WTC11 (cell line): Measurements from ENCODE around the gene STK32B. TPM values are rescaled to one million over a fixed set of nuclear protein-coding genes. Genes with fewer than 3 reads are reported as not detected.
A peak's percentile ranks its signal among the peaks of the same experiment; 100 is the strongest.

Experiments
- ATAC-seq: fragments of 200-7000 bp; cut with Tn5 transposase; 2 replicates; pipeline ENCODE4 v1.10.0; 2021; ENCODE audit warnings: mild to moderate bottlenecking, moderate library complexity
- CTCF ChIA-PET: fragments of 300-600 bp; sonication (Branson Sonifier 250); formaldehyde crosslinking; loops from one replicate; lab custom pipeline; 2021; ENCODE audit warnings: antibody characterized with exemption; lab: Charles Lee
- POLR2A ChIA-PET: fragments of 350-600 bp; sonication (Branson Sonifier 250); formaldehyde crosslinking; loops from one replicate; lab custom pipeline; 2021; ENCODE audit warnings: antibody characterized with exemption; lab: Charles Lee
- DNase-seq: peaks from one replicate; pipeline ENCODE4 v3.0.0; 2021; ENCODE audit warnings: low spot score
- H3K27ac Mint-ChIP-seq: 2 replicates; pipeline ENCODE4 v1.8.0; 2021; ENCODE audit warnings: mixed read lengths
- H3K27me3 Mint-ChIP-seq: 2 replicates; pipeline ENCODE4 v1.8.0; 2021; ENCODE audit warnings: low read depth, mild to moderate bottlenecking, moderate library complexity, mixed read lengths
- H3K36me3 Mint-ChIP-seq: 2 replicates; pipeline ENCODE4 v1.8.0; 2021; ENCODE audit warnings: mixed read lengths
- H3K4me1 Mint-ChIP-seq: 2 replicates; pipeline ENCODE4 v1.8.0; 2022; ENCODE audit warnings: mixed read lengths
- H3K4me3 Mint-ChIP-seq: 2 replicates; pipeline ENCODE4 v1.8.0; 2021; ENCODE audit warnings: mild to moderate bottlenecking, moderate library complexity, mixed read lengths
- H3K9me3 Mint-ChIP-seq: 2 replicates; pipeline ENCODE4 v1.8.0; 2021; ENCODE audit warnings: mixed read lengths
- ELF4 ChIP-seq: sonication (generic); formaldehyde crosslinking; IDR thresholded peaks from 2 replicates; pipeline ENCODE4 v1.8.1; 2022; ENCODE audit warnings: low read depth, mild to moderate bottlenecking, moderate library complexity, missing genetic modification reagents
- FOXP1 ChIP-seq: sonication (generic); formaldehyde crosslinking; IDR thresholded peaks from 2 replicates; pipeline ENCODE4 v1.8.0; 2022; ENCODE audit warnings: missing genetic modification reagents, mild to moderate bottlenecking, moderate library complexity, borderline replicate concordance
- MXD4 ChIP-seq: fragments of 250-450 bp; sonication (Bioruptor Pico); IDR thresholded peaks from 2 replicates; pipeline ENCODE4 v1.8.0; 2021; ENCODE audit warnings: mild to moderate bottlenecking, moderate library complexity, borderline replicate concordance
- NFE2L1 ChIP-seq: sonication (generic); formaldehyde crosslinking; IDR thresholded peaks from 2 replicates; pipeline ENCODE4 v1.8.1; 2023; ENCODE audit warnings: missing genetic modification reagents
- NR2C2 ChIP-seq: sonication (generic); formaldehyde crosslinking; IDR thresholded peaks from 2 replicates; pipeline ENCODE4 v1.8.0; 2022; ENCODE audit warnings: mild to moderate bottlenecking, missing genetic modification reagents
- RORB ChIP-seq: fragments of 250-450 bp; sonication (Bioruptor Pico); IDR thresholded peaks from 2 replicates; pipeline ENCODE4 v1.9.0; 2021; ENCODE audit warnings: mild to moderate bottlenecking
- SMAD3 ChIP-seq: sonication (generic); formaldehyde crosslinking; IDR thresholded peaks from 2 replicates; pipeline ENCODE4 v1.8.0; 2022; ENCODE audit warnings: missing genetic modification reagents, mild to moderate bottlenecking, borderline replicate concordance
- TCF7 ChIP-seq: sonication (generic); formaldehyde crosslinking; IDR thresholded peaks from 2 replicates; pipeline ENCODE4 v1.8.0; 2022; ENCODE audit warnings: mild to moderate bottlenecking, low read depth, missing genetic modification reagents, moderate library complexity
- ZBTB21 ChIP-seq: sonication (generic); formaldehyde crosslinking; IDR thresholded peaks from 2 replicates; pipeline ENCODE4 v1.8.1; 2023; ENCODE audit warnings: mild to moderate bottlenecking, missing genetic modification reagents, borderline replicate concordance
- total RNA-seq: library from RNA; stranded (reverse); gene quantifications from 3 replicates; pipeline ENCODE4 v1.2.3, GENCODE V29; 2021
- TF ChIP-seq, protein P1 (sequence below): sonication (generic); formaldehyde crosslinking; IDR thresholded peaks from 2 replicates; pipeline ENCODE4 v1.8.1; 2022; ENCODE audit warnings: missing genetic modification reagents, borderline replicate concordance
- TF ChIP-seq, protein P2 (sequence below): sonication (generic); formaldehyde crosslinking; IDR thresholded peaks from 2 replicates; pipeline ENCODE4 v1.8.1; 2022; ENCODE audit warnings: mild to moderate bottlenecking, moderate library complexity, missing genetic modification reagents
- TF ChIP-seq, protein P3 (sequence below): sonication (generic); formaldehyde crosslinking; conservative IDR thresholded peaks from 2 replicates; pipeline ENCODE4 v1.8.1; 2023; ENCODE audit warnings: mild to moderate bottlenecking, low read depth, missing genetic modification reagents, moderate library complexity
- TF ChIP-seq, protein P4 (sequence below): fragments of 200-600 bp; IDR thresholded peaks from 2 replicates; pipeline ENCODE4 v1.8.0; 2022; ENCODE audit warnings: antibody characterized with exemption
- TF ChIP-seq, protein P5 (sequence below): sonication (generic); formaldehyde crosslinking; IDR thresholded peaks from 2 replicates; pipeline ENCODE4 v1.8.1; 2023; ENCODE audit warnings: mild to moderate bottlenecking, missing genetic modification reagents, moderate library complexity
- TF ChIP-seq, protein P6 (sequence below): sonication (generic); formaldehyde crosslinking; IDR thresholded peaks from 2 replicates; pipeline ENCODE4 v1.8.0; 2022; ENCODE audit warnings: mild to moderate bottlenecking, missing genetic modification reagents

STK32B gene
- total RNA-seq, 1 experiment from 2014 or later = 1.9 TPM

DNA sequence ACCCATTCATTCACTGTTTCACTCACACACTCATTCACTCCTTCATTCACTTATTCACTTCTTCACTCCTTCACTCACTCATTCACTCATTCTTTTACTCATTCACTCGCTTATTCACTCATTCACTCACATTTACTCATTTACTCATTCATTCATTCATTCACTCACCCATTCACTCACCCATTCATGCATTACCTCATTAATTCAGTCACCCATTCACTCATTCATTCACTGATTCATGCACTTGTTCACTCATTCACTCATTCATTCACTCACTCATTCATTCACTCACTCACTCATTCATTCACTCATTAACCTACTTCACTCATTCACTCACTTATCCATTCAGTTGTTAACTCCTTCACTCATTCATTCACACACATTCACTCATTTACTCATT is 70.8 kb downstream of the STK32B start:
- Mint-ChIP-seq H3K9me3 (no peaks in the 10 kb centered on the region), H3K36me3 (no peaks in the 10 kb centered on the region), H3K27me3 (peaks cover 5% of the 10 kb centered on the region; the same call in 1 of the 2 replicates), H3K4me1 (no peaks in the 10 kb centered on the region), H3K4me3 (no peak overlapping the region), H3K27ac (no peak overlapping the region)
- no peak for DNase-seq
- TF ChIP-seq NR2C2 (CRISPR knock-in tag) (no peak), MXD4 (CRISPR knock-in tag) (no peak), FOXP1 (CRISPR knock-in tag) (no peak), NFE2L1 (CRISPR knock-in tag) (no peak), RORB (CRISPR knock-in tag) (no peak)
- TF ChIP-seq, protein P1, sequence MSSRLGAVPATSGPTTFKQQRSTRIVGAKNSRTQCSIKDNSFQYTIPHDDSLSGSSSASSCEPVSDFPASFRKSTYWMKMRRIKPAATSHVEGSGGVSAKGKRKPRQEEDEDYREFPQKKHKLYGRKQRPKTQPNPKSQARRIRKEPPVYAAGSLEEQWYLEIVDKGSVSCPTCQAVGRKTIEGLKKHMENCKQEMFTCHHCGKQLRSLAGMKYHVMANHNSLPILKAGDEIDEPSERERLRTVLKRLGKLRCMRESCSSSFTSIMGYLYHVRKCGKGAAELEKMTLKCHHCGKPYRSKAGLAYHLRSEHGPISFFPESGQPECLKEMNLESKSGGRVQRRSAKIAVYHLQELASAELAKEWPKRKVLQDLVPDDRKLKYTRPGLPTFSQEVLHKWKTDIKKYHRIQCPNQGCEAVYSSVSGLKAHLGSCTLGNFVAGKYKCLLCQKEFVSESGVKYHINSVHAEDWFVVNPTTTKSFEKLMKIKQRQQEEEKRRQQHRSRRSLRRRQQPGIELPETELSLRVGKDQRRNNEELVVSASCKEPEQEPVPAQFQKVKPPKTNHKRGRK (CRISPR knock-in tag) = no peak
- TF ChIP-seq, protein P2, sequence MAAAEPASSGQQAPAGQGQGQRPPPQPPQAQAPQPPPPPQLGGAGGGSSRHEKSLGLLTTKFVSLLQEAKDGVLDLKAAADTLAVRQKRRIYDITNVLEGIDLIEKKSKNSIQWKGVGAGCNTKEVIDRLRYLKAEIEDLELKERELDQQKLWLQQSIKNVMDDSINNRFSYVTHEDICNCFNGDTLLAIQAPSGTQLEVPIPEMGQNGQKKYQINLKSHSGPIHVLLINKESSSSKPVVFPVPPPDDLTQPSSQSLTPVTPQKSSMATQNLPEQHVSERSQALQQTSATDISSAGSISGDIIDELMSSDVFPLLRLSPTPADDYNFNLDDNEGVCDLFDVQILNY (CRISPR knock-in tag) = no peak
- ChIA-PET CTCF (no interaction called here), POLR2A (no interaction called here)
- ATAC-seq = no peak

DNA sequence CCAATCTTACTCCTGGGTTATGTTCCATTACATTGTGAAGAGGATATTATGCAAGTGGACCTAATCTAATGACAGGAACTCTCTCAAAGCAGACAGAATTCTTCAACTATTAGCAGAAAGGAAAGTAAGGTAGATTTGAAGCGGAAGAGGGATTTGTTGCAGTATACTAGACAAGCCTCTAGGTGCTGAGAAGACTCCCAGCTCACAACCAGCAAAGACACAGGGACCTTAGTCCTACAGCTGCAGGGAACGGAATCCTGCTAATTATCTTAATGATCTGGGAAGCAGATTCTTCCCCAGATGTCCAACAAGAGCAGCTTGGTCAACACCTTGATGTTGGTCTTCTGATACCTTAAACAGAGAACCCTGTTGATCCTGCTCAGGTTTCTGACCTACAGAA is 73.6 kb downstream of the STK32B start:
- Mint-ChIP-seq H3K4me1 (no peaks in the 10 kb centered on the region), H3K27ac (no peak overlapping the region), H3K36me3 (no peaks in the 10 kb centered on the region), H3K4me3 (no peak overlapping the region), H3K27me3 (peaks cover 5% of the 10 kb centered on the region; the same call in 1 of the 2 replicates), H3K9me3 (no peaks in the 10 kb centered on the region)
- DNase-seq (no peak), ATAC-seq (peak; percentile 63)
- POLR2A ChIA-PET = no interaction called here
- TF ChIP-seq ELF4 (CRISPR knock-in tag) (no peak), RORB (CRISPR knock-in tag) (no peak), FOXP1 (CRISPR knock-in tag) (no peak), TCF7 (CRISPR knock-in tag) (no peak), ZBTB21 (no peak), SMAD3 (no peak)
- TF ChIP-seq, protein P3, sequence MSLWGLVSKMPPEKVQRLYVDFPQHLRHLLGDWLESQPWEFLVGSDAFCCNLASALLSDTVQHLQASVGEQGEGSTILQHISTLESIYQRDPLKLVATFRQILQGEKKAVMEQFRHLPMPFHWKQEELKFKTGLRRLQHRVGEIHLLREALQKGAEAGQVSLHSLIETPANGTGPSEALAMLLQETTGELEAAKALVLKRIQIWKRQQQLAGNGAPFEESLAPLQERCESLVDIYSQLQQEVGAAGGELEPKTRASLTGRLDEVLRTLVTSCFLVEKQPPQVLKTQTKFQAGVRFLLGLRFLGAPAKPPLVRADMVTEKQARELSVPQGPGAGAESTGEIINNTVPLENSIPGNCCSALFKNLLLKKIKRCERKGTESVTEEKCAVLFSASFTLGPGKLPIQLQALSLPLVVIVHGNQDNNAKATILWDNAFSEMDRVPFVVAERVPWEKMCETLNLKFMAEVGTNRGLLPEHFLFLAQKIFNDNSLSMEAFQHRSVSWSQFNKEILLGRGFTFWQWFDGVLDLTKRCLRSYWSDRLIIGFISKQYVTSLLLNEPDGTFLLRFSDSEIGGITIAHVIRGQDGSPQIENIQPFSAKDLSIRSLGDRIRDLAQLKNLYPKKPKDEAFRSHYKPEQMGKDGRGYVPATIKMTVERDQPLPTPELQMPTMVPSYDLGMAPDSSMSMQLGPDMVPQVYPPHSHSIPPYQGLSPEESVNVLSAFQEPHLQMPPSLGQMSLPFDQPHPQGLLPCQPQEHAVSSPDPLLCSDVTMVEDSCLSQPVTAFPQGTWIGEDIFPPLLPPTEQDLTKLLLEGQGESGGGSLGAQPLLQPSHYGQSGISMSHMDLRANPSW (CRISPR knock-in tag) = no peak
- TF ChIP-seq, protein P4, sequence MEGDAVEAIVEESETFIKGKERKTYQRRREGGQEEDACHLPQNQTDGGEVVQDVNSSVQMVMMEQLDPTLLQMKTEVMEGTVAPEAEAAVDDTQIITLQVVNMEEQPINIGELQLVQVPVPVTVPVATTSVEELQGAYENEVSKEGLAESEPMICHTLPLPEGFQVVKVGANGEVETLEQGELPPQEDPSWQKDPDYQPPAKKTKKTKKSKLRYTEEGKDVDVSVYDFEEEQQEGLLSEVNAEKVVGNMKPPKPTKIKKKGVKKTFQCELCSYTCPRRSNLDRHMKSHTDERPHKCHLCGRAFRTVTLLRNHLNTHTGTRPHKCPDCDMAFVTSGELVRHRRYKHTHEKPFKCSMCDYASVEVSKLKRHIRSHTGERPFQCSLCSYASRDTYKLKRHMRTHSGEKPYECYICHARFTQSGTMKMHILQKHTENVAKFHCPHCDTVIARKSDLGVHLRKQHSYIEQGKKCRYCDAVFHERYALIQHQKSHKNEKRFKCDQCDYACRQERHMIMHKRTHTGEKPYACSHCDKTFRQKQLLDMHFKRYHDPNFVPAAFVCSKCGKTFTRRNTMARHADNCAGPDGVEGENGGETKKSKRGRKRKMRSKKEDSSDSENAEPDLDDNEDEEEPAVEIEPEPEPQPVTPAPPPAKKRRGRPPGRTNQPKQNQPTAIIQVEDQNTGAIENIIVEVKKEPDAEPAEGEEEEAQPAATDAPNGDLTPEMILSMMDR = no peak
- TF ChIP-seq, protein P5, sequence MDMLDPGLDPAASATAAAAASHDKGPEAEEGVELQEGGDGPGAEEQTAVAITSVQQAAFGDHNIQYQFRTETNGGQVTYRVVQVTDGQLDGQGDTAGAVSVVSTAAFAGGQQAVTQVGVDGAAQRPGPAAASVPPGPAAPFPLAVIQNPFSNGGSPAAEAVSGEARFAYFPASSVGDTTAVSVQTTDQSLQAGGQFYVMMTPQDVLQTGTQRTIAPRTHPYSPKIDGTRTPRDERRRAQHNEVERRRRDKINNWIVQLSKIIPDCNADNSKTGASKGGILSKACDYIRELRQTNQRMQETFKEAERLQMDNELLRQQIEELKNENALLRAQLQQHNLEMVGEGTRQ = no peak
- TF ChIP-seq, protein P6, sequence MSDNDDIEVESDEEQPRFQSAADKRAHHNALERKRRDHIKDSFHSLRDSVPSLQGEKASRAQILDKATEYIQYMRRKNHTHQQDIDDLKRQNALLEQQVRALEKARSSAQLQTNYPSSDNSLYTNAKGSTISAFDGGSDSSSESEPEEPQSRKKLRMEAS (CRISPR knock-in tag) = no peak
- CTCF ChIA-PET = interaction anchor here (0.8 to 1.6 kb wide), 4 partner anchors 9 to 275 kb away, joined by 4 to 6 read pairs (median 4); partner anchors contain the start of gene STK32B
